Measurements from ENCODE around the gene SPHKAP. TPM values are rescaled to one million over a fixed set of nuclear protein-coding genes. Genes with fewer than 3 reads are reported as not detected.
"Not testable (repeated sequence)": the region's sequence is repeated elsewhere in the genome, so short reads cannot be mapped to it uniquely, and the experiment has no call there.

Gene SPHKAP
- polyA plus RNA-seq, 2 of the 4 experiments (the other 2 are of a cell fraction), result 0.01 TPM; not detected in 1

- H3K9me3 ChIP-seq, result no peaks in the 10 kb centered on the region
- TF ChIP-seq CHD2 (IDR thresholded peaks at IDR 0.05; ENCODE audit: low read length, partially characterized antibody), result no peak
- no peak for TF ChIP-seq FOXS1 (CRISPR knock-in tag; IDR thresholded peaks at IDR 0.05)
- TF ChIP-seq TP53 (CRISPR knock-in tag; IDR thresholded peaks at IDR 0.05), result no peak
- TF ChIP-seq KDM1A (IDR thresholded peaks at IDR 0.05; ENCODE audit: low read depth), result no peak
- TF ChIP-seq ELK1 (IDR thresholded peaks at IDR 0.05; ENCODE audit: low read depth, low read length), result no peak
- TF ChIP-seq ZSCAN20 (CRISPR knock-in tag; IDR thresholded peaks at IDR 0.05), result no peak
- H3K4me3 ChIP-seq, result no peak overlapping the region
- ChIA-PET CTCF (no interaction called here), POLR2A (no interaction called here)
- no peak overlapping the region for H3K4me2 ChIP-seq
- no peak for DNase-seq (ENCODE audit: low read depth in 1 of 2, low spot score in 1 of 2)
- no peaks in the 10 kb centered on the region for H3K4me1 ChIP-seq
- no peak overlapping the region for H3K27ac ChIP-seq
- WGBS (ENCODE audit: missing lambda C conversion rate), result 97% methylated on average over 2 of the region's 3 CpGs
- no peak for FAIRE-seq
- ATAC-seq, result no peak
Observed at GRCh38 chr2:228079194-228079593, 102.3 kb downstream of the SPHKAP start.

- H3K4me3 ChIP-seq; H3K9me3 ChIP-seq; ATAC-seq; H3K4me1 ChIP-seq; DNase-seq (ENCODE audit: low read depth in 1 of 2, low spot score in 1 of 2); H3K4me2 ChIP-seq; POLR2A ChIA-PET; CTCF ChIA-PET; H3K27ac ChIP-seq; FAIRE-seq: not testable (repeated sequence)
- 7% methylated on average over 1 of the region's 1 CpG for WGBS (ENCODE audit: missing lambda C conversion rate)
Observed at GRCh38 chr2:228076695-228077094, 104.8 kb downstream of the SPHKAP start.

GRCh38 chr2:228072669-228073068 is 108.8 kb downstream of the SPHKAP start:
- ChIA-PET CTCF (no interaction called here), POLR2A (no interaction called here)
- TF ChIP-seq FOSL2 (IDR thresholded peaks at IDR 0.05) (no peak), FOSL2 (CRISPR knock-in tag; IDR thresholded peaks at IDR 0.05) (no peak), USF2 (IDR thresholded peaks at IDR 0.05) (no peak), HES2 (IDR thresholded peaks at IDR 0.05) (no peak), KDM1A (IDR thresholded peaks at IDR 0.05; ENCODE audit: low read depth) (no peak)
- DNase-seq (ENCODE audit: low read depth in 1 of 2, low spot score in 1 of 2) (no peak), FAIRE-seq (no peak), ATAC-seq (no peak)
- H3K4me3 ChIP-seq, result no peak overlapping the region
- H3K9me3 ChIP-seq, result no peaks in the 10 kb centered on the region
- 54% methylated on average over 3 of the region's 3 CpGs for WGBS (ENCODE audit: missing lambda C conversion rate)
- H3K4me2 ChIP-seq, result no peak overlapping the region
- H3K27ac ChIP-seq, result no peak overlapping the region
- no peaks in the 10 kb centered on the region for H3K4me1 ChIP-seq

- TF ChIP-seq PHF8 (IDR thresholded peaks at IDR 0.05; ENCODE audit: borderline replicate concordance, low read depth), result no peak
- no peak overlapping the region for H3K4me3 ChIP-seq
- ATAC-seq (no peak), DNase-seq (ENCODE audit: low read depth in 1 of 2, low spot score in 1 of 2) (no peak), FAIRE-seq (no peak)
- no peak overlapping the region for H3K4me2 ChIP-seq
- no peak overlapping the region for H3K27ac ChIP-seq
- H3K9me3 ChIP-seq, result no peaks in the 10 kb centered on the region
- no peaks in the 10 kb centered on the region for H3K4me1 ChIP-seq
- WGBS (ENCODE audit: missing lambda C conversion rate), result 6% methylated on average over 1 of the region's 1 CpG
- POLR2A ChIA-PET, result no interaction called here
- CTCF ChIA-PET, result interaction anchor here (1.2 kb wide), 1 partner anchor 69 kb away, joined by 3 read pairs; no protein-coding TSS in a partner anchor
Observed at GRCh38 chr2:228067309-228067708, 114.2 kb downstream of the SPHKAP start.

GRCh38 chr2:228066126-228066798 is 115.2 kb downstream of the SPHKAP start:
- no peaks in the 10 kb centered on the region for H3K4me1 ChIP-seq
- no peak overlapping the region for H3K4me2 ChIP-seq
- no peak for TF ChIP-seq HMGXB4 (CRISPR knock-in tag; IDR thresholded peaks at IDR 0.05; ENCODE audit: borderline replicate concordance)
- no peak for TF ChIP-seq PHF8 (IDR thresholded peaks at IDR 0.05; ENCODE audit: borderline replicate concordance, low read depth)
- no peak for TF ChIP-seq TP53 (CRISPR knock-in tag; IDR thresholded peaks at IDR 0.05)
- no peak for TF ChIP-seq SMC3 (IDR thresholded peaks at IDR 0.05)
- 36% methylated on average over 5 of the region's 5 CpGs for WGBS (ENCODE audit: missing lambda C conversion rate)
- CTCF ChIA-PET, result interaction anchor here (1.2 kb wide), 1 partner anchor 70 kb away, joined by 3 read pairs; no protein-coding TSS in a partner anchor
- POLR2A ChIA-PET, result no interaction called here
- no peaks in the 10 kb centered on the region for H3K9me3 ChIP-seq
- ATAC-seq (no peak), FAIRE-seq (no peak), DNase-seq (ENCODE audit: low read depth in 1 of 2, low spot score in 1 of 2) (no peak)
- no peak overlapping the region for H3K27ac ChIP-seq
- no peak overlapping the region for H3K4me3 ChIP-seq

Data from A549 (cell line).